Mucosa of stomach (tissue), 1 donor: ENCODE data around the gene TBCD.

Experiments
- H3K27me3 ChIP-seq: one replicate; pipeline ENCODE4 v1.7.0; 2013; ENCODE audit warnings: mild to moderate bottlenecking, low read length; ENCODE audit not compliant: control insufficient read depth, insufficient read depth
- H3K36me3 ChIP-seq: one replicate; pipeline ENCODE4 v1.7.0; 2013; ENCODE audit warnings: low read length; ENCODE audit not compliant: control insufficient read depth, insufficient read depth
- H3K4me1 ChIP-seq: one replicate; pipeline ENCODE4 v1.7.0; 2013; ENCODE audit warnings: mild to moderate bottlenecking, low read length; ENCODE audit not compliant: control insufficient read depth, insufficient read depth
- H3K4me3 ChIP-seq: one replicate; pipeline ENCODE4 v1.7.0; 2013; ENCODE audit warnings: low read length
- H3K9ac ChIP-seq: one replicate; pipeline ENCODE4 v1.7.0; 2013; ENCODE audit warnings: mild to moderate bottlenecking, low read length, moderate library complexity
- H3K9me3 ChIP-seq: one replicate; pipeline ENCODE4 v1.7.0; 2013; ENCODE audit warnings: mild to moderate bottlenecking, low read length, moderate library complexity; ENCODE audit not compliant: control insufficient read depth
- donor health status: Pancreatic carcinoma.

TBCD gene

DNA sequence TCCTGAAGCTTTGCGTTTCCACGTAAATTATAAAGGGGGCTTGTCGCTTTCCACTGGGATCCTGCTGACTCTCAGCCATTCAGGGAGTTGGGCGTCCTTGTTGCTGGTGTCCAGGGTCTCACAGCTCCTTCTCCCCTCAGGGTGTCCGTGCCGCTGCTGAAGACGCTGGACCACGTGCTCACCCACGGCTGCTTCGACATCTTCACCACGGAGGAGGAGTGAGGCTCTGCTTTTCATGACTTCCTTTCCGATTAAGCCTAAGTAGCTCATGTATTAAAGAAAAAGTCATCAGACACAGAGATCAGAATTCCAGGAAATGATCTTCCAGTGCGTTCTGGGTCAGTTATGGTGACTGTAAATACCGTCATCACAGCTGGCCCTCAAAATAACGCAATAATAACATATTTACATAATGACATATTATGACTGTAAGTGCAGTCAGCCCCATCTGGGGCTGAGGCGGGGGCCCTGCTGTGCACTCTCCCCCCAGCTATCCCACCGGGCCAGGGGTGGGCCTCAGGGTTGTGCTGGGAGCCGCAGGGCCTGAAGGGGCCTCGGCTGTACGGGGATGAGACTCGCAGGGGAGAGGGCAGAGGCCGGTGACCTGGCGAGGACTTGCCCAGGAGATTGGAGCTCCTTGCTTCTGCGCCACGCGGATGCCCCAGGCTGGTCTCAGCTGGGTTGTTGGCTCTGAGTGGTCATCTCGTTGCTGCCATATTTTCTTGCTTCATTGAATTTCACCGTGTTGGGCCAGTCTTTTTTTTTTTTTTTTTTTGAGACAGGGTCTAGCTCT is 180.8 kb downstream of the TBCD start:
- Histone ChIP-seq H3K9me3 (no peaks in the 10 kb centered on the region), H3K36me3 (peaks cover 12% of the 10 kb centered on the region), H3K9ac (no peak overlapping the region), H3K4me3 (no peak overlapping the region), H3K4me1 (no peaks in the 10 kb centered on the region), H3K27me3 (no peaks in the 10 kb centered on the region)

DNA sequence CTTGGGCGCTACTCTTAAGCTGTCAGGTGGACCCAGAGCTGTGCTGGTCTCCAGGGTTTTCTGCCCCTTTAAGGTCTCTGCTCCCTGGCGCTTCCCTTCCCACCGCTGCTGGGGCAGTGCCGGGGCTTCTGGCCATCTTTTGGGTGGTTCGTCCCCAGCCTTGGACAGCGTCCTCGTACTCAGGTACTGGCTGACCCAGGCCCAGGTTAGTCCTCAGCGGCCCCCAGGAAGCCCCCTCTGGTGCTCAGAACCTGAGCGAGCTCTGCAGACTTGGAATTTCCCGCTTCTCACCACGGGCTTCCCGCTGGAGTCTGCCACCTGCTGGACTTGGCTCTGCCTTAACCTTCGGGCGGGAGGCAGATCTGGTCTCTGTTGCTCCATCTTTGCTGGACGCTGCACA is 182.0 kb downstream of the TBCD start:
- no peak overlapping the region for H3K9ac ChIP-seq
- H3K4me1 ChIP-seq, result no peaks in the 10 kb centered on the region
- H3K9me3 ChIP-seq, result no peaks in the 10 kb centered on the region
- no peaks in the 10 kb centered on the region for H3K27me3 ChIP-seq
- no peak overlapping the region for H3K4me3 ChIP-seq
- peaks cover 16% of the 10 kb centered on the region for H3K36me3 ChIP-seq

DNA sequence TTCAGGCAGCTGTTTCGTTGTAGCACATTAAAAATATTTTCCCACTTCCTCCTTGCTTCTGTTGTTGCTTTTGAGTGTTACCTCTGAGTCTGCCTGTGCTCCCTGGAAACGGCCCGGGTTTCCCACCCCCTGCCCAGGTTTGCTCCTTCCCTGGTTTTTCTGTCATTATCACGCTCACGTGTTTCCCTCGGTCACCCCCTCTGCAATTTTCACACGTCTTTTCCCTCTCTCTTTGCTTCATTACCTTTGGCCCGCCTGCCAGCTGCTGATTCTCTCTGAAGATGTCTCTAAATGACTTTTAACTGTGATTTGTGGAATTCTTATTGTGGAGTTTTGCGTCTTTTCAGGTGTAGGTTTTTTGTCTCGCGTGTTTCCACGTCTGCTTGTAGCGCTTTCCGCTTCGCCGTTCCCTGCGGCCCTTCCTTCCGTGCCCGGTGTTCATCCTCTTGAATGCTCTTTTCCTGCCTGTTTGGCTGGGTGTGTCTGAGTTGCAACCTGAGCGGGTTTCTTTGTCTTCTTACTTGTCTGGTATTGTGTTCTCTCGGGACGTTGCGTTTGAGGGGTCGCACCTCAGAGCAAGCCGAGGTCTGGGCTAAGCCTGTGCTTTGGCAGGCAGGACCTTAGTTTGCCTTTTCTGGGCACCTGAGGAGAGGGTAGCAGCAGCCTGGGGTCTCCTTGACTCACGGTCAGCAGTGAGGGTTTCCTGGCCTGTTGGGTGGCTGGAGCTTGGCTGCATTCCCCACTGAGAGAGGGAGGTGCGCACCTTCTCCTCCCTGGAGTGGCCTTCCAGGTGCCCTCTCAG is 184.3 kb downstream of the TBCD start:
- Histone ChIP-seq H3K4me3 (no peak overlapping the region), H3K9ac (no peak overlapping the region), H3K9me3 (no peaks in the 10 kb centered on the region), H3K27me3 (no peaks in the 10 kb centered on the region), H3K4me1 (no peaks in the 10 kb centered on the region), H3K36me3 (peaks cover 26% of the 10 kb centered on the region)

DNA sequence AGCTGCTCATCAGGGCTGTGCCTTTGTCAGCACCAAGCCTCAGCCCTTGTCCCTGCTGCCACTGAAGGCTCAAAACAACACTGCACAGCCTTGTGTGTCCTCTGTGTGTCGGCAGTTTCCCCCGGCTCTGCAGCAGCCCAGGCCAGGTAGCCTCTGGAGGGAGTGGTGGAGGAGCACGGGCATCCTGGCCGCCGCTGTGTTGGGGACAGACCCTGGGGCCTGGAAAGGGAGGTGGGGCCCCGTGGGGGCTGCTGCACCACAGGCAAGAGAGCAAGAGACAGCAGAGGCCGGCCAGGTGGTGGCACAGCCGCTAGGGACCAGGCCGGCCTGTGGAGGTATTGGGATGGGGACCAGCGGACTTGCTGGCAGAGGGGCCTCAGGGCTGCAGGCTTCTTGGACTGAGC is 184.9 kb downstream of the TBCD start:
- Histone ChIP-seq H3K36me3 (peaks cover 26% of the 10 kb centered on the region), H3K4me1 (no peaks in the 10 kb centered on the region), H3K9me3 (no peaks in the 10 kb centered on the region), H3K4me3 (no peak overlapping the region), H3K9ac (no peak overlapping the region), H3K27me3 (no peaks in the 10 kb centered on the region)

- Histone ChIP-seq H3K4me1 (no peaks in the 10 kb centered on the region), H3K9ac (no peak overlapping the region), H3K9me3 (no peaks in the 10 kb centered on the region), H3K4me3 (no peak overlapping the region), H3K27me3 (no peaks in the 10 kb centered on the region), H3K36me3 (peaks cover 26% of the 10 kb centered on the region)
Observed at GRCh38 chr17:82937411-82938371, 185.8 kb downstream of the TBCD start.

GRCh38 chr17:82938486-82938872 is 186.6 kb downstream of the TBCD start:
- no peak overlapping the region for H3K9ac ChIP-seq
- H3K36me3 ChIP-seq, result peaks cover 26% of the 10 kb centered on the region
- no peaks in the 10 kb centered on the region for H3K4me1 ChIP-seq
- H3K4me3 ChIP-seq, result no peak overlapping the region
- H3K27me3 ChIP-seq, result no peaks in the 10 kb centered on the region
- H3K9me3 ChIP-seq, result no peaks in the 10 kb centered on the region

DNA sequence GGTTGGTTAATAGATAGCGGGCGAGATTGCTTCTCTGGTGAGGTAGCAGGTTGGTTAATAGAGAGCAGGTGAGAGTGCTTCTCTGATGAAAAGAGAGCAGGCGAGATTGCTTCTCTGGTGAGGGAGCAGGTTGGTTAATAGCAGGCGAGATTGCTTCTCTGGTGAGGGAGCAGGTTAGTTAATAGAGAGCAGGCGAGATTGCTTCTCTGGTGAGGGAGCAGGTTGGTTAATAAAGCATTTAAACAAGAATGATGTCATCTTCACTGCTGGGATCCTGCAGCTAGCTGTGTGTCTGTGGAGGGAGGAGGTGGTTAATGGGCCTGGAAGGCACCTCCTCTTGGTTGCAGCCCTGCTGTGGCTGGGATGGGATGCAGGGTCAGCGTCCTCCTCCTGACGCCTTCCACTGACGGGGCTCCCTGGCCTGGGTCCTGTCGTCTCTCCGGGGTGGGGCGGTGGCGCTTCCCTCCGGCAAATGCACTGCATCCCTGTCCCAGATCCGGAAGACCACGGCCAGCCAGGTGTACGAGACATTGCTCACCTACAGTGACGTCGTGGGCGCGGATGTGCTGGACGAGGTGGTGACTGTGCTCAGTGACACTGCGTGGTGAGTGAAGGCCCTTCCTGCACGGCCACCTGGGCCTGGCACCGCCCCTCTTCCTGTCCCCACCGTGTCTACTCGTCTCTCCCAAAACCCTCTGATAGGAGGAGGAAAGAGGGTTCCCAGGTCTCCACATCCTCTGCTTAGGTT is 187.2 kb downstream of the TBCD start:
- Histone ChIP-seq H3K27me3 (no peaks in the 10 kb centered on the region), H3K4me1 (no peaks in the 10 kb centered on the region), H3K4me3 (no peak overlapping the region), H3K9me3 (no peaks in the 10 kb centered on the region), H3K9ac (no peak overlapping the region), H3K36me3 (peaks cover 29% of the 10 kb centered on the region)

DNA sequence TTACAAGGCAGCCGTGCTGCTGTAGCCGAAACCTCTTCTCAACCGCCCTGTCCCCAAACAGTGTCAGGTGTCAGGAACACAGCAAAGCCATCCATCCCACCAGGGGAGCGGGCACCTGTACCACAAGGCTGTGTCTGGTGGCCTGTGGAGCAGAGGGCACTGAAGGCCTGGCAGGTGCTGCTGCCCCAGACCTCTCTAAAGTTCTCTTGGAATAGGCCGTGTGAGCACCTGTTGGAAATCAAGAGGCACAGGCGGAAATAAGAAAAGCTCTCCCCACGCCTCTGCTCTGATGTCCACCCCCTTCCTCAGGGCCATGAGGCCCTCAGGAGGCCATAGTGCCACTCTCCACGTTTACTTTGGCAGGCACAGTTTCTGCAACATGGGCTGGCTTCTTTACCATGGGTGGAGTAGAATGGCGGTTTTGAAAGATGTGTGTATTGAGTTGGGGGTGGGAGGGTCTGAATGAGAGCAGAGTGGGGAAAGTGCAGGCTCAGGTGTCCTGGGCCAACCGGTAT is 187.8 kb downstream of the TBCD start:
- Histone ChIP-seq H3K36me3 (peaks cover 33% of the 10 kb centered on the region), H3K9me3 (peaks cover 5% of the 10 kb centered on the region), H3K4me3 (no peak overlapping the region), H3K9ac (no peak overlapping the region), H3K27me3 (no peaks in the 10 kb centered on the region), H3K4me1 (no peaks in the 10 kb centered on the region)

DNA sequence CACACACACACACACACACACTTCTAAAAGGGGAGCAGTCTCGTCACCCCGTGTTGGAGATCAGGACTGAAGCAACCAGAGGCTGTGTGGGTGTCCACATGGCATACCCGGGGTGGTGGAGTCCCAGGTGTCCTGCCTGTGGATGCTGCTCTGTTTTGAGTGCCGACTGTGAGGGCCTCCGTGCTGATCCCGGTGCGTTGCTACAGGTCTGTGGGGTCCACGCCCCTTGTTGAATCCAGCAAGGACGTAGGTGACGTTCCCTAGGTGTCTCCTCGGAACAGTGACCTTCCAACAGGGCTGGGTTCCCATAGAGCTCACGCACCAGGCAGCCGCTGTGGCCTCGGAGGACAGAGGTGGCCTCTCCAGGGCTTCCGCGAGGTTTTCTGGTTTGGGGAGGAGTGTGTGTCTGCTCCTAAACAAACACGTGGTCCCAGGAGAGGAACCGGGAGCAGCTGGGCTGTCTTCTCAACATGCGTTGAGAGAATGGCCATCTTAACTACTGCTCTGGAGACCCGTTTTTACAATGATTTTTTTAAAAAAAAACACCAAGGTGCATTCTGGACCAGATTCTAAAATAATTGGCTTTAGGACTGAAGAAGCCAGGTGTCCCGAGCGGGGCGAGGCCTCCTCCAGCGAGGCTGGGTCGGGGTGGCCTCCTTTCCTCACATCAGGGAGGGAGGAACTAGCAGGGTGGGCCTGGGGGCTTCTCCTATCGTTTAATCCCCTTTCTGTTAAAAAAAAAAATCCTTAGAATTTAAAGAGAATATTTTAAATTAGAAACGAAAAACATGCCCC is 188.6 kb downstream of the TBCD start:
- Histone ChIP-seq H3K4me3 (no peak overlapping the region), H3K9ac (no peak overlapping the region), H3K4me1 (no peaks in the 10 kb centered on the region), H3K27me3 (no peaks in the 10 kb centered on the region), H3K36me3 (peaks cover 33% of the 10 kb centered on the region), H3K9me3 (peaks cover 12% of the 10 kb centered on the region)

DNA sequence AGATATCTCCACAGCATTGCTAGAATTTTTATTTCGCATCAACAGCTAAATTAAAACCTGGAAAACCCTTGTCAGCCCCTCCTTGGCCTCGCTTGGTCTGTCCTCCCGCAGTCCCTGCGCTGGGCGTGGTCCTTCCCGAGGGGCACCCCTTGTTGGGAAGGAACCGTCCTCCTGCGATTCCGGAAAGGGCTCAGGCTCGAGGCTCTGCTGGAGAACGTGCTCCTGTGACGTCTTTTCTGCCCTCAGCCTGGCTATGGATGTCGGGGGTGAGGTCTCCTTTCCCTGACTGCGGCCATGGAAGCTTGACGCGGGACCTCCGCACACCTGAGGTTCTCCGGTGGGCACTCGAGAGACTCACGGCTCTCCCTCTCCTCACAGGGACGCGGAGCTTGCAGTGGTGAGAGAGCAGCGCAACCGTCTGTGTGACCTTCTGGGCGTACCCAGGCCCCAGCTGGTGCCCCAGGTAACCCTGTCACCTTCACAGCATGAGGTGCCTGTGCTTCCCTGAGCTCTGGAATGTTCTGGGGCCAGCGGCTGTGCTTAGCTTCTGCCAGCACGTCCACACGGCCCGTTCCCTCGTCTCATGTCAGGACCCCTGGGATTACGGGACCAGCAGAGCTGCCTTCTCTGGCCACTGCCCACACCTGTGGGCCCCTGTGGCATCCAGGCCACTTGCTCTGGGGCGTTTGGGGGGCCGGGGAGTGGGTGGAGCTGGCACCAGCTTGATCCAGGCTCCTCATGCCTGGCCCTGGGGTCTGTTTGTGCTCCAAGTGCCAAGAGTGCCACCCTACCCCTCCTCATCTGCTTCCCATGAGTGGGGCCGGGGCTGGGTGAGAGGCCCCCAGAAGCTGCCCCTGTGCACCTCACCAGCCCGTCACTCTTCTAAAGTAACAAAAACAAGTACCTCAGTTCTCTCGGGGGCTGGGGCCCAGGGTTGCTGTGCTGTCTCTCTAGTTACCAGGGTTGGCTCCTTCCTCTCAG is 189.4 kb downstream of the TBCD start:
- no peaks in the 10 kb centered on the region for H3K27me3 ChIP-seq
- no peaks in the 10 kb centered on the region for H3K4me1 ChIP-seq
- no peak overlapping the region for H3K4me3 ChIP-seq
- H3K9me3 ChIP-seq, result peaks cover 12% of the 10 kb centered on the region
- no peak overlapping the region for H3K9ac ChIP-seq
- peaks cover 33% of the 10 kb centered on the region for H3K36me3 ChIP-seq
